Fibroblast of mammary gland (primary cell): Measurements from ENCODE around the gene CPAMD8.
"Not testable (repeated sequence)": the region's sequence is repeated elsewhere in the genome, so short reads cannot be mapped to it uniquely, and the experiment has no call there.

ENCODE experiments used
- DNase-seq: peaks from one replicate; pipeline ENCODE4 v3.0.0-alpha.2; 2010; ENCODE audit warnings: low read depth
- H3K4me3 ChIP-seq: 2 replicates; pipeline ENCODE4 v1.5.1; 2011; ENCODE audit warnings: low read depth, mild to moderate bottlenecking, low read length, moderate library complexity; ENCODE audit not compliant: control insufficient read depth
- CTCF ChIP-seq: conservative IDR thresholded peaks from 2 replicates; pipeline ENCODE4 v1.5.1; 2011; ENCODE audit warnings: low read depth, low read length, inconsistent platforms; ENCODE audit not compliant: control insufficient read depth, insufficient read depth

Gene CPAMD8

GRCh38 chr19:17027535-17027975 is 945 bp upstream of the CPAMD8 start:
- H3K4me3 ChIP-seq: no peak overlapping the region
- TF ChIP-seq CTCF: no peak
- no peak for DNase-seq

- DNase-seq: no peak
- TF ChIP-seq CTCF: no peak
- no peak overlapping the region for H3K4me3 ChIP-seq
Measured at GRCh38 chr19:17025991-17026658, 485 bp downstream of the CPAMD8 start.

GRCh38 chr19:17025361-17025760 is 1.2 kb downstream of the CPAMD8 start:
- no peak for TF ChIP-seq CTCF
- DNase-seq: no peak
- no peak overlapping the region for H3K4me3 ChIP-seq

- not testable (repeated sequence) for DNase-seq, H3K4me3 ChIP-seq
Measured at GRCh38 chr19:17024941-17025340, 1.7 kb downstream of the CPAMD8 start.

- DNase-seq: no peak
- H3K4me3 ChIP-seq: no peak overlapping the region
- no peak for TF ChIP-seq CTCF
Measured at GRCh38 chr19:17023805-17024204, 2.8 kb downstream of the CPAMD8 start.

GRCh38 chr19:17022738-17023137 is 3.9 kb downstream of the CPAMD8 start:
- DNase-seq: no peak
- TF ChIP-seq CTCF: no peak
- no peak overlapping the region for H3K4me3 ChIP-seq

GRCh38 chr19:17021793-17022590 is 4.6 kb downstream of the CPAMD8 start:
- peak; percentile 58 for DNase-seq
- H3K4me3 ChIP-seq: no peak overlapping the region
- TF ChIP-seq CTCF: no peak
